ENCODE data around the gene ANKRD13D. TPM values are rescaled to one million over a fixed set of nuclear protein-coding genes. Genes with fewer than 3 reads are reported as not detected.

ANKRD13D gene
- total and polyA plus RNA-seq, 2 experiments from 2014 or later, result 47.6 to 53.5 TPM

GRCh38 chr11:67280341-67280787 is 8.7 kb upstream of the ANKRD13D start:
- H3K4me1 ChIP-seq (ENCODE audit: low read depth), result peaks cover 14% of the 10 kb centered on the region
- H3K36me3 ChIP-seq, result peaks cover 34% of the 10 kb centered on the region
- H3K27ac ChIP-seq, result no peak overlapping the region
- DNase-seq (ENCODE audit: low read depth in 1 of 2, low spot score in 1 of 2), result no peak
- H3K9me3 ChIP-seq (ENCODE audit: low read depth), result no peaks in the 10 kb centered on the region
- no peak for TF ChIP-seq CTCF (IDR thresholded peaks at IDR 0.05; ENCODE audit: low read depth, low read length)
- no peaks in the 10 kb centered on the region for H3K27me3 ChIP-seq
- H3K4me3 ChIP-seq, result no peak overlapping the region

DNA sequence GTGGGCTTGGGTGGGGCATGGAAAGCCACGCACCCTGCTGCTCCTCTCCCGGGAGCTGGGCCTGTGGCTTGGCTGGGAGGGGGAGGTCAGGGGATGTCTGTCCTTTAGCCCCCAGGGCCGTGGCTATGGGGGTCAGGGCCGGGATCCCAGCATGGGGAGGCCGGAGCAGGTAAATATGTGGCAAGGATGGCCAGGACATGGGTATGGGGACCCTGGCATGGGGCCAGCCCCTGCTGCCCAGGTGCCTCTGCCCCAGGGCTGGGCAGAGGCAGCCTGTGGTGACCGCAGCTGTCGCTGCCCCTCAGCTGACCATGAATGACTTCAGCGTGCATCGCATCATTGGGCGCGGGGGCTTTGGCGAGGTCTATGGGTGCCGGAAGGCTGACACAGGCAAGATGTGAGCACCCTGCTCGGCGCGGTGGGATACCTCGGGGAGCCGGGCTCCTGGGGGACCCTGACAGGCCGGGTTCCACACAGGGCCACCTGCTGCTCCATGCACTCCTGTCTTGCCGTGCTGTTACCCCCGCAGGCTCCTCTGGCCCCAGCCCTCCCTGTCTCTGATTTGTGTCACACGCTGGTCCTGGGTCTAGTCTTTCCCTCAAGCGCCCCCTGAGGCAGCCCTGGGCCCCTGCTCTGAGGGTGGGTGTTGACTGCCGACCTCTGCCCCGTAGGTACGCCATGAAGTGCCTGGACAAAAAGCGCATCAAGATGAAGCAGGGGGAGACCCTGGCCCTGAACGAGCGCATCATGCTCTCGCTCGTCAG is 8.1 kb upstream of the ANKRD13D start:
- DNase-seq (ENCODE audit: low read depth in 1 of 2, low spot score in 1 of 2), result no peak
- H3K4me3 ChIP-seq, result no peak overlapping the region
- no peak overlapping the region for H3K27ac ChIP-seq
- H3K36me3 ChIP-seq, result peaks cover 34% of the 10 kb centered on the region
- H3K9me3 ChIP-seq (ENCODE audit: low read depth), result no peaks in the 10 kb centered on the region
- no peaks in the 10 kb centered on the region for H3K27me3 ChIP-seq
- TF ChIP-seq CTCF (IDR thresholded peaks at IDR 0.05; ENCODE audit: low read depth, low read length), result no peak
- peaks cover 14% of the 10 kb centered on the region for H3K4me1 ChIP-seq (ENCODE audit: low read depth)

- H3K36me3 ChIP-seq, result peaks cover 34% of the 10 kb centered on the region
- no peak for TF ChIP-seq CTCF (IDR thresholded peaks at IDR 0.05; ENCODE audit: low read depth, low read length)
Observed at GRCh38 chr11:67281552-67282150, 7.5 kb upstream of the ANKRD13D start.

GRCh38 chr11:67282155-67282875 is 6.8 kb upstream of the ANKRD13D start:
- Histone ChIP-seq H3K4me3 (no peak overlapping the region), H3K36me3 (peaks cover 34% of the 10 kb centered on the region), H3K4me1 (ENCODE audit: low read depth) (peaks cover 6% of the 10 kb centered on the region), H3K9me3 (ENCODE audit: low read depth) (no peaks in the 10 kb centered on the region), H3K27ac (no peak overlapping the region), H3K27me3 (no peaks in the 10 kb centered on the region)
- no peak for DNase-seq (ENCODE audit: low read depth in 1 of 2, low spot score in 1 of 2)
- TF ChIP-seq CTCF (IDR thresholded peaks at IDR 0.05; ENCODE audit: low read depth, low read length), result no peak

More at GRCh38 chr11:67281552-67282150, 7.5 kb upstream of the ANKRD13D start:
- DNase-seq (ENCODE audit: low read depth in 1 of 2, low spot score in 1 of 2), result no peak
- H3K27ac ChIP-seq, result no peak overlapping the region
- H3K4me3 ChIP-seq, result no peak overlapping the region
- peaks cover 12% of the 10 kb centered on the region for H3K4me1 ChIP-seq (ENCODE audit: low read depth)
- no peaks in the 10 kb centered on the region for H3K9me3 ChIP-seq (ENCODE audit: low read depth)
- H3K27me3 ChIP-seq, result no peaks in the 10 kb centered on the region

- H3K4me1 ChIP-seq (ENCODE audit: low read depth), result peaks cover 7% of the 10 kb centered on the region
- no peak overlapping the region for H3K4me3 ChIP-seq
- TF ChIP-seq CTCF (IDR thresholded peaks at IDR 0.05; ENCODE audit: low read depth, low read length), result no peak
- H3K36me3 ChIP-seq, result peaks cover 34% of the 10 kb centered on the region
- DNase-seq (ENCODE audit: low read depth in 1 of 2, low spot score in 1 of 2), result no peak
- no peaks in the 10 kb centered on the region for H3K9me3 ChIP-seq (ENCODE audit: low read depth)
- no peak overlapping the region for H3K27ac ChIP-seq
- no peaks in the 10 kb centered on the region for H3K27me3 ChIP-seq
Observed at GRCh38 chr11:67282876-67283371, 6.2 kb upstream of the ANKRD13D start.
